WTC11 (cell line): ENCODE results near the gene SF3B5. TPM values are rescaled to one million over a fixed set of nuclear protein-coding genes. Genes with fewer than 3 reads are reported as not detected.

ENCODE experiments used
- ATAC-seq: fragments of 200-7000 bp; cut with Tn5 transposase; 2 replicates; pipeline ENCODE4 v1.10.0; 2021; ENCODE audit warnings: mild to moderate bottlenecking, moderate library complexity
- CTCF ChIA-PET: fragments of 300-600 bp; sonication (Branson Sonifier 250); formaldehyde crosslinking; loops from one replicate; lab custom pipeline; 2021; ENCODE audit warnings: antibody characterized with exemption; lab: Charles Lee
- POLR2A ChIA-PET: fragments of 350-600 bp; sonication (Branson Sonifier 250); formaldehyde crosslinking; loops from one replicate; lab custom pipeline; 2021; ENCODE audit warnings: antibody characterized with exemption; lab: Charles Lee
- DNase-seq: peaks from one replicate; pipeline ENCODE4 v3.0.0; 2021; ENCODE audit warnings: low spot score
- H3K27ac Mint-ChIP-seq: 2 replicates; pipeline ENCODE4 v1.8.0; 2021; ENCODE audit warnings: mixed read lengths
- H3K27me3 Mint-ChIP-seq: 2 replicates; pipeline ENCODE4 v1.8.0; 2021; ENCODE audit warnings: low read depth, mild to moderate bottlenecking, moderate library complexity, mixed read lengths
- H3K36me3 Mint-ChIP-seq: 2 replicates; pipeline ENCODE4 v1.8.0; 2021; ENCODE audit warnings: mixed read lengths
- H3K4me1 Mint-ChIP-seq: 2 replicates; pipeline ENCODE4 v1.8.0; 2022; ENCODE audit warnings: mixed read lengths
- H3K4me3 Mint-ChIP-seq: 2 replicates; pipeline ENCODE4 v1.8.0; 2021; ENCODE audit warnings: mild to moderate bottlenecking, moderate library complexity, mixed read lengths
- H3K9me3 Mint-ChIP-seq: 2 replicates; pipeline ENCODE4 v1.8.0; 2021; ENCODE audit warnings: mixed read lengths
- CREB1 ChIP-seq: sonication (generic); formaldehyde crosslinking; IDR thresholded peaks from 2 replicates; pipeline ENCODE4 v1.8.0; 2023; ENCODE audit warnings: mild to moderate bottlenecking, missing genetic modification reagents
- CREM ChIP-seq: sonication (generic); formaldehyde crosslinking; IDR thresholded peaks from 2 replicates; pipeline ENCODE4 v1.8.1; 2022; ENCODE audit warnings: mild to moderate bottlenecking, missing genetic modification reagents, moderate library complexity
- E2F4 ChIP-seq: sonication (generic); formaldehyde crosslinking; IDR thresholded peaks from 2 replicates; pipeline ENCODE4 v1.8.1; 2022; ENCODE audit warnings: low read depth, mild to moderate bottlenecking, moderate library complexity, missing genetic modification reagents, borderline replicate concordance
- FOXP1 ChIP-seq: sonication (generic); formaldehyde crosslinking; IDR thresholded peaks from 2 replicates; pipeline ENCODE4 v1.8.0; 2022; ENCODE audit warnings: missing genetic modification reagents, mild to moderate bottlenecking, moderate library complexity, borderline replicate concordance
- JAZF1 ChIP-seq: fragments of 250-450 bp; sonication (Bioruptor Pico); IDR thresholded peaks from 2 replicates; pipeline ENCODE4 v1.9.0; 2021; ENCODE audit warnings: moderate library complexity, mild to moderate bottlenecking, inconsistent platforms
- NR1H2 ChIP-seq: sonication (generic); formaldehyde crosslinking; IDR thresholded peaks from 2 replicates; pipeline ENCODE4 v1.9.0; 2021; ENCODE audit warnings: mild to moderate bottlenecking, moderate library complexity, missing genetic modification reagents
- NR3C1 ChIP-seq: sonication (generic); formaldehyde crosslinking; conservative IDR thresholded peaks from 2 replicates; pipeline ENCODE4 v1.8.1; 2023; ENCODE audit warnings: low read depth, mild to moderate bottlenecking, missing genetic modification reagents
- SMAD4 ChIP-seq: sonication (generic); formaldehyde crosslinking; IDR thresholded peaks from 2 replicates; pipeline ENCODE4 v1.8.0; 2022; ENCODE audit warnings: mild to moderate bottlenecking, missing genetic modification reagents
- SOX15 ChIP-seq: fragments of 250-450 bp; sonication (Bioruptor Pico); IDR thresholded peaks from 2 replicates; pipeline ENCODE4 v1.9.0; 2021; ENCODE audit warnings: mild to moderate bottlenecking
- TCF7 ChIP-seq: sonication (generic); formaldehyde crosslinking; IDR thresholded peaks from 2 replicates; pipeline ENCODE4 v1.8.0; 2022; ENCODE audit warnings: mild to moderate bottlenecking, low read depth, missing genetic modification reagents, moderate library complexity
- TP53 ChIP-seq: sonication (generic); formaldehyde crosslinking; IDR thresholded peaks from 2 replicates; pipeline ENCODE4 v1.8.1; 2023; ENCODE audit warnings: mild to moderate bottlenecking, missing genetic modification reagents
- ZBTB43 ChIP-seq: sonication (generic); formaldehyde crosslinking; IDR thresholded peaks from 2 replicates; pipeline ENCODE4 v1.8.1; 2023; ENCODE audit warnings: mild to moderate bottlenecking, missing genetic modification reagents
- ZNF138 ChIP-seq: sonication (generic); formaldehyde crosslinking; conservative IDR thresholded peaks from 2 replicates; pipeline ENCODE4 v1.8.1; 2022; ENCODE audit warnings: mild to moderate bottlenecking, moderate library complexity, missing genetic modification reagents
- total RNA-seq: library from RNA; stranded (reverse); gene quantifications from 3 replicates; pipeline ENCODE4 v1.2.3, GENCODE V29; 2021
- TF ChIP-seq, protein P1 (sequence below): fragments of 200-600 bp; IDR thresholded peaks from 2 replicates; pipeline ENCODE4 v1.8.0; 2022; ENCODE audit warnings: antibody characterized with exemption
- TF ChIP-seq, protein P2 (sequence below): fragments of 250-450 bp; sonication (Bioruptor Pico); conservative IDR thresholded peaks from 2 replicates; pipeline ENCODE4 v1.9.0; 2021; ENCODE audit warnings: mild to moderate bottlenecking
- TF ChIP-seq, protein P3 (sequence below): fragments of 250-450 bp; sonication (Bioruptor Pico); IDR thresholded peaks from 2 replicates; pipeline ENCODE4 v1.9.0; 2021; ENCODE audit warnings: mild to moderate bottlenecking, borderline replicate concordance
- TF ChIP-seq, protein P4 (sequence below): sonication (generic); formaldehyde crosslinking; IDR thresholded peaks from 2 replicates; pipeline ENCODE4 v1.8.1; 2022; ENCODE audit warnings: low read depth, missing genetic modification reagents, borderline replicate concordance
- TF ChIP-seq, protein P5 (sequence below): fragments of 250-450 bp; sonication (Bioruptor Pico); IDR thresholded peaks from 2 replicates; pipeline ENCODE4 v1.9.0; 2021; ENCODE audit warnings: mild to moderate bottlenecking
- TF ChIP-seq, protein P6 (sequence below): sonication (generic); formaldehyde crosslinking; IDR thresholded peaks from 2 replicates; pipeline ENCODE4 v1.8.0; 2022; ENCODE audit warnings: mild to moderate bottlenecking, missing genetic modification reagents

SF3B5 gene
- total RNA-seq, 1 experiment from 2014 or later, result 181 TPM

DNA sequence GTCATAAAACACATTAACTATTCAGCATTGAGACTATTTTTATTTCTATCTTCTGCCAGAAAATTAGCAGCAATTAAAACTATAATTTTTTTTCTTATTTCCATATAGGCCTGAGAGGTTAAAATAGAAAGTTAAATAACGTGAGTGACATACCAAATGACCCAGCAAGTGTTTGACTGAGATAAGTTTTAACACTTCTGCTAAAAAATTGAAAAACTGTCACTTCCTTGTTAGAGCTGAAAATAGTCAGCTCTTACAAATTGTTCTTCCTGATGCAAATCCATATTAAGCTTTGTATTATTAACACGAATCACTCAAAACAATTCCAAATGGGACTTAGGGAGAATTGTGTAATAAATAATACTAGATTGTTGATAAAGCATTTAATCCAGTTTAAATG, 28.5 kb upstream of the SF3B5 start (continued):
- TF ChIP-seq, protein P1, sequence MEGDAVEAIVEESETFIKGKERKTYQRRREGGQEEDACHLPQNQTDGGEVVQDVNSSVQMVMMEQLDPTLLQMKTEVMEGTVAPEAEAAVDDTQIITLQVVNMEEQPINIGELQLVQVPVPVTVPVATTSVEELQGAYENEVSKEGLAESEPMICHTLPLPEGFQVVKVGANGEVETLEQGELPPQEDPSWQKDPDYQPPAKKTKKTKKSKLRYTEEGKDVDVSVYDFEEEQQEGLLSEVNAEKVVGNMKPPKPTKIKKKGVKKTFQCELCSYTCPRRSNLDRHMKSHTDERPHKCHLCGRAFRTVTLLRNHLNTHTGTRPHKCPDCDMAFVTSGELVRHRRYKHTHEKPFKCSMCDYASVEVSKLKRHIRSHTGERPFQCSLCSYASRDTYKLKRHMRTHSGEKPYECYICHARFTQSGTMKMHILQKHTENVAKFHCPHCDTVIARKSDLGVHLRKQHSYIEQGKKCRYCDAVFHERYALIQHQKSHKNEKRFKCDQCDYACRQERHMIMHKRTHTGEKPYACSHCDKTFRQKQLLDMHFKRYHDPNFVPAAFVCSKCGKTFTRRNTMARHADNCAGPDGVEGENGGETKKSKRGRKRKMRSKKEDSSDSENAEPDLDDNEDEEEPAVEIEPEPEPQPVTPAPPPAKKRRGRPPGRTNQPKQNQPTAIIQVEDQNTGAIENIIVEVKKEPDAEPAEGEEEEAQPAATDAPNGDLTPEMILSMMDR, result no peak
- no peak for TF ChIP-seq CREB1 (CRISPR knock-in tag)

DNA sequence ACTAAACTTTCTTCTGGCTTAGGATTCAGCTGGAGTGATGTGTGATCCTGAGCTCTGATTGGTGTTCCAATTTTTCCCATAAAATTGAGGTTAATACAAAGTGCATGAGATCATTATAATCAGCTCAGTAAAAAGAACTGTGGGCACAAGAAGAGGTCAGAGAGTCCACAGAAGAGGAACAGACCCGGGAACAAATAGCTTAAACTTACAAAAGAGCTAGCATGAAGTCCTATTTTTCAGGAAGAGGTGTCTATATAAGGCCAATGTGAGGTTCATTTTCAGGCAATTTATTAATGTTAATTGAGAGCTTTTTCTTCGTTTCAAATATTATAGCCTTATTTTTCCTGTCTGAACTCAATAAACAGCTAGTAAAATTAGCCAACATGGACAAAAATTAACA, 28.0 kb upstream of the SF3B5 start:
- H3K27ac Mint-ChIP-seq, result no peak overlapping the region
- no peaks in the 10 kb centered on the region for H3K4me1 Mint-ChIP-seq
- no peak for DNase-seq
- H3K4me3 Mint-ChIP-seq, result no peak overlapping the region
- no peaks in the 10 kb centered on the region for H3K36me3 Mint-ChIP-seq
- ATAC-seq, result no peak
- POLR2A ChIA-PET, result no interaction called here
- H3K27me3 Mint-ChIP-seq, result no peaks in the 10 kb centered on the region
- CTCF ChIA-PET, result interaction anchor here (1.2 kb wide), 1 partner anchor 183 kb away, joined by 3 read pairs; no protein-coding TSS in a partner anchor
- no peaks in the 10 kb centered on the region for H3K9me3 Mint-ChIP-seq
- no peak for TF ChIP-seq NR3C1 (CRISPR knock-in tag)
- no peak for TF ChIP-seq NR1H2 (CRISPR knock-in tag)
- no peak for TF ChIP-seq CREM
- no peak for TF ChIP-seq ZNF138 (CRISPR knock-in tag)
- no peak for TF ChIP-seq ZBTB43 (CRISPR knock-in tag)
- TF ChIP-seq, protein P2, sequence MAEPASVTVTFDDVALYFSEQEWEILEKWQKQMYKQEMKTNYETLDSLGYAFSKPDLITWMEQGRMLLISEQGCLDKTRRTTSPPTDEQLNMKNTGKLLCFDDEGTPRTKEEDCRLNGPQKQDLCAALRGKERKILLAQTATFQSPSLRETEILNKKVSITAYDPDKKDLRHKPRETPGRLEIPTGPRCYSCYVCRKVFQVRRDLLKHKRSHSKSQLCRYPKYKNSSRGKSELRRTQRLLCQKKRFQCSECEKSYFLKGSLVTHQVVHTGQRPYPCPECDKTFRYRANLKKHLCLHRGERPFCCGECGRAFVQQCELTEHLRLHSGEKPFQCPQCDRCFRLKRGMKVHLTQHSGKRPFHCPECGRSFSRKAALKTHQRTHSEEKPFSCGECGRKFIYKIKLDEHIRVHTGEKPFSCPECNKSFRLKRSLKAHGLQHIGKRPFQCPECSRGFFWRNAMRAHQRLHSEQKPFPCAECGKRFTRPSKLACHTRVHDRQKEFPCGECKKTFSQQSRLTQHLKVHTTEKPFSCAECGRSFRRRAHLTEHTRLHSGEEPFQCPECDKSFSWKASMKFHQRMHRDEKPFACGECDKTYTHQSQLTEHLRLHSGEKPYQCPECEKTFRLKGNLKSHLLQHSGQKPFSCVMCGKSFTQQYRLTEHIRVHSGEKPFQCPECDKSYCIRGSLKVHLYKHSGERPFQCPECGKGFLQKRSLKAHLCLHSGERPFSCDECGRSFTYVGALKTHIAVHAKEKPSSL (CRISPR knock-in tag), result no peak
- no peak for TF ChIP-seq JAZF1 (CRISPR knock-in tag)
- no peak for TF ChIP-seq SMAD4
- TF ChIP-seq SOX15, result no peak
- TF ChIP-seq TP53, result no peak
- TF ChIP-seq, protein P3, sequence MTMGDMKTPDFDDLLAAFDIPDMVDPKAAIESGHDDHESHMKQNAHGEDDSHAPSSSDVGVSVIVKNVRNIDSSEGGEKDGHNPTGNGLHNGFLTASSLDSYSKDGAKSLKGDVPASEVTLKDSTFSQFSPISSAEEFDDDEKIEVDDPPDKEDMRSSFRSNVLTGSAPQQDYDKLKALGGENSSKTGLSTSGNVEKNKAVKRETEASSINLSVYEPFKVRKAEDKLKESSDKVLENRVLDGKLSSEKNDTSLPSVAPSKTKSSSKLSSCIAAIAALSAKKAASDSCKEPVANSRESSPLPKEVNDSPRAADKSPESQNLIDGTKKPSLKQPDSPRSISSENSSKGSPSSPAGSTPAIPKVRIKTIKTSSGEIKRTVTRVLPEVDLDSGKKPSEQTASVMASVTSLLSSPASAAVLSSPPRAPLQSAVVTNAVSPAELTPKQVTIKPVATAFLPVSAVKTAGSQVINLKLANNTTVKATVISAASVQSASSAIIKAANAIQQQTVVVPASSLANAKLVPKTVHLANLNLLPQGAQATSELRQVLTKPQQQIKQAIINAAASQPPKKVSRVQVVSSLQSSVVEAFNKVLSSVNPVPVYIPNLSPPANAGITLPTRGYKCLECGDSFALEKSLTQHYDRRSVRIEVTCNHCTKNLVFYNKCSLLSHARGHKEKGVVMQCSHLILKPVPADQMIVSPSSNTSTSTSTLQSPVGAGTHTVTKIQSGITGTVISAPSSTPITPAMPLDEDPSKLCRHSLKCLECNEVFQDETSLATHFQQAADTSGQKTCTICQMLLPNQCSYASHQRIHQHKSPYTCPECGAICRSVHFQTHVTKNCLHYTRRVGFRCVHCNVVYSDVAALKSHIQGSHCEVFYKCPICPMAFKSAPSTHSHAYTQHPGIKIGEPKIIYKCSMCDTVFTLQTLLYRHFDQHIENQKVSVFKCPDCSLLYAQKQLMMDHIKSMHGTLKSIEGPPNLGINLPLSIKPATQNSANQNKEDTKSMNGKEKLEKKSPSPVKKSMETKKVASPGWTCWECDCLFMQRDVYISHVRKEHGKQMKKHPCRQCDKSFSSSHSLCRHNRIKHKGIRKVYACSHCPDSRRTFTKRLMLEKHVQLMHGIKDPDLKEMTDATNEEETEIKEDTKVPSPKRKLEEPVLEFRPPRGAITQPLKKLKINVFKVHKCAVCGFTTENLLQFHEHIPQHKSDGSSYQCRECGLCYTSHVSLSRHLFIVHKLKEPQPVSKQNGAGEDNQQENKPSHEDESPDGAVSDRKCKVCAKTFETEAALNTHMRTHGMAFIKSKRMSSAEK (CRISPR knock-in tag), result no peak
- TF ChIP-seq, protein P4, sequence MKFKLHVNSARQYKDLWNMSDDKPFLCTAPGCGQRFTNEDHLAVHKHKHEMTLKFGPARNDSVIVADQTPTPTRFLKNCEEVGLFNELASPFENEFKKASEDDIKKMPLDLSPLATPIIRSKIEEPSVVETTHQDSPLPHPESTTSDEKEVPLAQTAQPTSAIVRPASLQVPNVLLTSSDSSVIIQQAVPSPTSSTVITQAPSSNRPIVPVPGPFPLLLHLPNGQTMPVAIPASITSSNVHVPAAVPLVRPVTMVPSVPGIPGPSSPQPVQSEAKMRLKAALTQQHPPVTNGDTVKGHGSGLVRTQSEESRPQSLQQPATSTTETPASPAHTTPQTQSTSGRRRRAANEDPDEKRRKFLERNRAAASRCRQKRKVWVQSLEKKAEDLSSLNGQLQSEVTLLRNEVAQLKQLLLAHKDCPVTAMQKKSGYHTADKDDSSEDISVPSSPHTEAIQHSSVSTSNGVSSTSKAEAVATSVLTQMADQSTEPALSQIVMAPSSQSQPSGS, result no peak
- no peak for TF ChIP-seq TCF7 (CRISPR knock-in tag)
- TF ChIP-seq, protein P5, sequence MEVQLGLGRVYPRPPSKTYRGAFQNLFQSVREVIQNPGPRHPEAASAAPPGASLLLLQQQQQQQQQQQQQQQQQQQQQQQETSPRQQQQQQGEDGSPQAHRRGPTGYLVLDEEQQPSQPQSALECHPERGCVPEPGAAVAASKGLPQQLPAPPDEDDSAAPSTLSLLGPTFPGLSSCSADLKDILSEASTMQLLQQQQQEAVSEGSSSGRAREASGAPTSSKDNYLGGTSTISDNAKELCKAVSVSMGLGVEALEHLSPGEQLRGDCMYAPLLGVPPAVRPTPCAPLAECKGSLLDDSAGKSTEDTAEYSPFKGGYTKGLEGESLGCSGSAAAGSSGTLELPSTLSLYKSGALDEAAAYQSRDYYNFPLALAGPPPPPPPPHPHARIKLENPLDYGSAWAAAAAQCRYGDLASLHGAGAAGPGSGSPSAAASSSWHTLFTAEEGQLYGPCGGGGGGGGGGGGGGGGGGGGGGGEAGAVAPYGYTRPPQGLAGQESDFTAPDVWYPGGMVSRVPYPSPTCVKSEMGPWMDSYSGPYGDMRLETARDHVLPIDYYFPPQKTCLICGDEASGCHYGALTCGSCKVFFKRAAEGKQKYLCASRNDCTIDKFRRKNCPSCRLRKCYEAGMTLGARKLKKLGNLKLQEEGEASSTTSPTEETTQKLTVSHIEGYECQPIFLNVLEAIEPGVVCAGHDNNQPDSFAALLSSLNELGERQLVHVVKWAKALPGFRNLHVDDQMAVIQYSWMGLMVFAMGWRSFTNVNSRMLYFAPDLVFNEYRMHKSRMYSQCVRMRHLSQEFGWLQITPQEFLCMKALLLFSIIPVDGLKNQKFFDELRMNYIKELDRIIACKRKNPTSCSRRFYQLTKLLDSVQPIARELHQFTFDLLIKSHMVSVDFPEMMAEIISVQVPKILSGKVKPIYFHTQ (CRISPR knock-in tag), result no peak
- TF ChIP-seq FOXP1 (CRISPR knock-in tag), result no peak
- TF ChIP-seq, protein P6, sequence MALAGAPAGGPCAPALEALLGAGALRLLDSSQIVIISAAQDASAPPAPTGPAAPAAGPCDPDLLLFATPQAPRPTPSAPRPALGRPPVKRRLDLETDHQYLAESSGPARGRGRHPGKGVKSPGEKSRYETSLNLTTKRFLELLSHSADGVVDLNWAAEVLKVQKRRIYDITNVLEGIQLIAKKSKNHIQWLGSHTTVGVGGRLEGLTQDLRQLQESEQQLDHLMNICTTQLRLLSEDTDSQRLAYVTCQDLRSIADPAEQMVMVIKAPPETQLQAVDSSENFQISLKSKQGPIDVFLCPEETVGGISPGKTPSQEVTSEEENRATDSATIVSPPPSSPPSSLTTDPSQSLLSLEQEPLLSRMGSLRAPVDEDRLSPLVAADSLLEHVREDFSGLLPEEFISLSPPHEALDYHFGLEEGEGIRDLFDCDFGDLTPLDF (CRISPR knock-in tag), result no peak
- no peak for TF ChIP-seq E2F4 (CRISPR knock-in tag)
